Stomach (tissue), 4 donors: Measurements from ENCODE around the gene ZNRF2.

Experiments
- POLR2AphosphoS5 ChIP-seq, 3 donors: sonication (generic); formaldehyde crosslinking; IDR thresholded peaks; one replicate each; pipeline ENCODE4 v1.6.1; 2016; ENCODE audit warnings: antibody characterized with exemption in 3 of 3
- TF ChIP-seq, protein P1 (sequence below), 7 experiments: fragments of 450-650 bp in 4 of 7; fragments of 200-600 bp in 3 of 7; sonication (generic) in 3 of 7; IDR thresholded peaks; one replicate each; pipeline ENCODE4 v1.5.1; 2016 to 2019; ENCODE audit warnings: antibody characterized with exemption in 7 of 7, control low read depth in 2 of 7, mild to moderate bottlenecking in 1 of 7

DNA sequence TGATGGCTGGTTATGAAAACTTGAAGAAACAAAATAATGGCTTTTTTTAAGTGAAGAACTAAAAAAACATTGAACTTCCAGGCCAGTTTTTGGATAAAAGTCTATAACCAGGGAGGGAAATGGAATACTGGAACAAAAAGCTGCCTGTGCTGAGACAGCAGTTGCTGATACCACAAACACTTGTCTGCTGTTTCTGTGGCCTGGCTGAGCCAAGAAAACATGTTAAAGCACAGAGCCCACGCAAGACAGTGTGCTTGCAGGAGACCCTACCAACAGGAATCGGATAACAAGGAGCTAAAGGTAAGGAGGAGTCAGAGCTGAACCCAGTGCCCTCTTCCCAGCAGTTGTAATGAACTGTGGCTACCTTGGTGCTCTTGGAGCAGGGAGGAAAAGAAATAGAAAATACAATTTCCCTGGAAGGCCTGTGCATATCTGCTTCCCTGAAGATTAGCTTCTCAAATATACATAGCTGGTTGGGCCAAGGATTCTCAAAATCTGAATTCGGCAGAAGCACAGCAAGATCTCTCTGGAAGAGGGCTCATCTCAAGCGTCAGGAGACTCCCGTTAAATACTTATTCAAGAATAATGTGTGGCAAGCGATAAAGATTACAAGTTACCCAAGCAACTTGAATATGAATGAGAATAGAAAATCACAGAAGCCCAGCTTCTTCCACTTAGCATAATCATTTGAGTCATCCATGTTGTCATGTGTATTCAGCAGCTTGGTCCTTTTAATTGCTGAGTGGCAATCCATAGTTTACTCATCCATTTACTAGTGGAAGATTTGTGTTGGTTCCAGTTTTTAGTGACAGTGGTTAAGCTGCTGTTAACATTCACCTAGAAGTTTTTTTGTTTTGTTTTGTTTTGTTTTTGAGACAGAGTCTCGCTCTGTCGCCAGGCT is 106.6 kb downstream of the ZNRF2 start:
- TF ChIP-seq, protein P1, sequence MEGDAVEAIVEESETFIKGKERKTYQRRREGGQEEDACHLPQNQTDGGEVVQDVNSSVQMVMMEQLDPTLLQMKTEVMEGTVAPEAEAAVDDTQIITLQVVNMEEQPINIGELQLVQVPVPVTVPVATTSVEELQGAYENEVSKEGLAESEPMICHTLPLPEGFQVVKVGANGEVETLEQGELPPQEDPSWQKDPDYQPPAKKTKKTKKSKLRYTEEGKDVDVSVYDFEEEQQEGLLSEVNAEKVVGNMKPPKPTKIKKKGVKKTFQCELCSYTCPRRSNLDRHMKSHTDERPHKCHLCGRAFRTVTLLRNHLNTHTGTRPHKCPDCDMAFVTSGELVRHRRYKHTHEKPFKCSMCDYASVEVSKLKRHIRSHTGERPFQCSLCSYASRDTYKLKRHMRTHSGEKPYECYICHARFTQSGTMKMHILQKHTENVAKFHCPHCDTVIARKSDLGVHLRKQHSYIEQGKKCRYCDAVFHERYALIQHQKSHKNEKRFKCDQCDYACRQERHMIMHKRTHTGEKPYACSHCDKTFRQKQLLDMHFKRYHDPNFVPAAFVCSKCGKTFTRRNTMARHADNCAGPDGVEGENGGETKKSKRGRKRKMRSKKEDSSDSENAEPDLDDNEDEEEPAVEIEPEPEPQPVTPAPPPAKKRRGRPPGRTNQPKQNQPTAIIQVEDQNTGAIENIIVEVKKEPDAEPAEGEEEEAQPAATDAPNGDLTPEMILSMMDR (IDR thresholded peaks at IDR 0.05): no peak
- TF ChIP-seq POLR2AphosphoS5 (IDR thresholded peaks at IDR 0.05): no peak
